Astrocyte (in vitro differentiated cells and primary cell): ENCODE measurements around the gene HK3. TPM values are rescaled to one million over a fixed set of nuclear protein-coding genes. Genes with fewer than 3 reads are reported as not detected.

Experiments
- DNase-seq: peaks from one replicate; pipeline ENCODE4 v3.0.0-alpha.2; 2010; ENCODE audit warnings: low read depth
- FAIRE-seq: peaks from 2 replicates; lab custom pipeline; 2011; peaks lifted over from hg19 to GRCh38; lab: Jason Lieb, UNC
- H2AFZ ChIP-seq: 2 replicates; pipeline ENCODE4 v1.6.0; 2012; ENCODE audit warnings: low read depth, low read length, inconsistent platforms
- H3K27ac ChIP-seq: 2 replicates; pipeline ENCODE4 v1.5.1; 2011; ENCODE audit warnings: low read depth, low read length, inconsistent platforms
- H3K27me3 ChIP-seq: 2 replicates; pipeline ENCODE4 v1.6.0; 2011; ENCODE audit warnings: low read length, inconsistent platforms; ENCODE audit not compliant: insufficient read depth
- H3K36me3 ChIP-seq: 2 replicates; pipeline ENCODE4 v1.5.1; 2011; ENCODE audit warnings: low read length, inconsistent platforms; ENCODE audit not compliant: insufficient read depth
- H3K4me1 ChIP-seq: 2 replicates; pipeline ENCODE4 v1.5.1; 2011; ENCODE audit warnings: low read length, inconsistent platforms; ENCODE audit not compliant: insufficient read depth
- H3K4me2 ChIP-seq: 2 replicates; pipeline ENCODE4 v1.6.0; 2012; ENCODE audit warnings: low read length, inconsistent platforms
- H3K4me3 ChIP-seq: 2 replicates; pipeline ENCODE4 v1.5.1; 2011; ENCODE audit warnings: low read depth, mild to moderate bottlenecking, low read length, inconsistent platforms; ENCODE audit not compliant: insufficient read depth
- H3K79me2 ChIP-seq: 2 replicates; pipeline ENCODE4 v1.6.0; 2012; ENCODE audit warnings: mild to moderate bottlenecking, low read length, inconsistent platforms; ENCODE audit not compliant: insufficient read depth
- H3K9ac ChIP-seq: 2 replicates; pipeline ENCODE4 v1.6.0; 2012; ENCODE audit warnings: mild to moderate bottlenecking, low read length, inconsistent platforms
- H3K9me3 ChIP-seq: 2 replicates; pipeline ENCODE4 v1.5.1; 2012; ENCODE audit warnings: low read depth, mild to moderate bottlenecking, low read length, inconsistent platforms; ENCODE audit not compliant: insufficient read depth
- H4K20me1 ChIP-seq: 2 replicates; pipeline ENCODE4 v1.6.0; 2012; ENCODE audit warnings: low read length, inconsistent platforms; ENCODE audit not compliant: insufficient read depth
- H3K27ac Mint-ChIP-seq: one replicate; pipeline ENCODE4 v1.8.0; 2021; ENCODE audit warnings: mild to moderate bottlenecking, mixed read lengths; ENCODE audit not compliant: unreplicated experiment
- H3K27me3 Mint-ChIP-seq: one replicate; pipeline ENCODE4 v1.8.0; 2021; ENCODE audit warnings: low read depth, mixed read lengths; ENCODE audit not compliant: unreplicated experiment
- H3K36me3 Mint-ChIP-seq: one replicate; pipeline ENCODE4 v1.8.0; 2021; ENCODE audit warnings: low read depth, mixed read lengths; ENCODE audit not compliant: unreplicated experiment
- H3K4me1 Mint-ChIP-seq: one replicate; pipeline ENCODE4 v1.8.0; 2021; ENCODE audit warnings: low read depth, mixed read lengths; ENCODE audit not compliant: unreplicated experiment
- H3K4me3 Mint-ChIP-seq: one replicate; pipeline ENCODE4 v1.8.0; 2021; ENCODE audit warnings: mild to moderate bottlenecking, moderate library complexity, mixed read lengths; ENCODE audit not compliant: unreplicated experiment
- H3K9me3 Mint-ChIP-seq: one replicate; pipeline ENCODE4 v1.8.0; 2021; ENCODE audit warnings: mild to moderate bottlenecking, mixed read lengths; ENCODE audit not compliant: unreplicated experiment
- EZH2 ChIP-seq: IDR thresholded peaks from 2 replicates; pipeline ENCODE4 v1.6.1; 2012; ENCODE audit warnings: mild to moderate bottlenecking, low read length, inconsistent platforms; ENCODE audit not compliant: insufficient read depth
- total RNA-seq: library from RNA; stranded (reverse); gene quantifications from 2 replicates; pipeline ENCODE4 v1.2.1, GENCODE V29; 2021
- TF ChIP-seq, protein P1 (sequence below): IDR thresholded peaks from 2 replicates; pipeline ENCODE4 v1.5.1; 2011; ENCODE audit warnings: low read depth, mild to moderate bottlenecking, inconsistent platforms, low read length, moderate library complexity; ENCODE audit not compliant: insufficient read depth

Gene HK3
- total RNA-seq, 1 donor from 2014 or later: not detected

DNA sequence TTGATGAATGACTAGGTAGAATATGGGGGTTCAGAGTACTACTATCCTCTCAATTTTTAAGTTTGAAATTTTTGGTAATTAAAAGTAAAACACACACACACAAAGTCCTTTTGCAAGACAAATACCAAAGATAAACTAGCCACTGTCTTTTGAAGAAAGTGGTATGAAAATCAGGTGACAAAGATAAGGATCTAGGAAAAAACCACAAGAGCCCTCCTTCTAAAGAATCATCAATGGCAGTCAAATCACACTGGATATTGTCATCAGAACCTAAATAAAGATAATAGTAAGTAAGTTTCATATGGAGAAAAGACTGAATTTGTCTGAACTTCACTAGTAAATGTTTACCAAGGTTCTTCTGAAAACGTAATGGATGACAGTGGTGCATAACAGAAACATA, 30.5 kb upstream of the HK3 start:
- Mint-ChIP-seq H3K9me3 (no peaks in the 10 kb centered on the region), H3K27me3 (no peaks in the 10 kb centered on the region), H3K4me3 (no peak overlapping the region), H3K36me3 (peaks cover 5% of the 10 kb centered on the region), H3K4me1 (no peaks in the 10 kb centered on the region), H3K27ac (no peak overlapping the region)
- Histone ChIP-seq H3K4me1 (no peaks in the 10 kb centered on the region), H3K79me2 (no peaks in the 10 kb centered on the region), H3K36me3 (peaks cover 2% of the 10 kb centered on the region), H3K9me3 (no peaks in the 10 kb centered on the region), H3K27me3 (no peaks in the 10 kb centered on the region), H3K4me2 (no peak overlapping the region), H3K27ac (no peak overlapping the region), H3K9ac (no peak overlapping the region), H3K4me3 (no peak overlapping the region), H2AFZ (no peak overlapping the region), H4K20me1 (peaks cover 10% of the 10 kb centered on the region)
- TF ChIP-seq, protein P1, sequence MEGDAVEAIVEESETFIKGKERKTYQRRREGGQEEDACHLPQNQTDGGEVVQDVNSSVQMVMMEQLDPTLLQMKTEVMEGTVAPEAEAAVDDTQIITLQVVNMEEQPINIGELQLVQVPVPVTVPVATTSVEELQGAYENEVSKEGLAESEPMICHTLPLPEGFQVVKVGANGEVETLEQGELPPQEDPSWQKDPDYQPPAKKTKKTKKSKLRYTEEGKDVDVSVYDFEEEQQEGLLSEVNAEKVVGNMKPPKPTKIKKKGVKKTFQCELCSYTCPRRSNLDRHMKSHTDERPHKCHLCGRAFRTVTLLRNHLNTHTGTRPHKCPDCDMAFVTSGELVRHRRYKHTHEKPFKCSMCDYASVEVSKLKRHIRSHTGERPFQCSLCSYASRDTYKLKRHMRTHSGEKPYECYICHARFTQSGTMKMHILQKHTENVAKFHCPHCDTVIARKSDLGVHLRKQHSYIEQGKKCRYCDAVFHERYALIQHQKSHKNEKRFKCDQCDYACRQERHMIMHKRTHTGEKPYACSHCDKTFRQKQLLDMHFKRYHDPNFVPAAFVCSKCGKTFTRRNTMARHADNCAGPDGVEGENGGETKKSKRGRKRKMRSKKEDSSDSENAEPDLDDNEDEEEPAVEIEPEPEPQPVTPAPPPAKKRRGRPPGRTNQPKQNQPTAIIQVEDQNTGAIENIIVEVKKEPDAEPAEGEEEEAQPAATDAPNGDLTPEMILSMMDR: no peak
- no peak for TF ChIP-seq EZH2
- FAIRE-seq (no peak), DNase-seq (no peak)

DNA sequence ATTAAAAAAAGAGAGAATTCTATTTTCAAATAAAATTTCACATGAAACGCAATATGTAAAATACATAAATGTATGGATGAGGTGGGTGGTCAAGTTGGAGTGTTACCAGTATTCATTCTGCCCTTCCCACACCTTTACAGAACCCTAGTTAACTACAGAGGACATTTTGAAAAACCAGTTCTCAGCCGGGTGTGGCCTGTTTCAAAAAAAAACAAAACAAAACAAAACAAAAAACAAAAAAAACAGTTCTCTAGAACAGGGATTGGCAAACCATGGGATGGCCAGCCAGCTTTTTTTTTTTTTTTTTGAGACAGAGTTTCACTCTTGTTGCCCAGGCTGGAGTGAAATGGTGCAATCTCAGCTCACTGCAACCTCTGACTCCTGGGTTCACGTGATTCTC, 28.4 kb upstream of the HK3 start:
- H3K4me1 Mint-ChIP-seq: no peaks in the 10 kb centered on the region
- peaks cover 13% of the 10 kb centered on the region for H4K20me1 ChIP-seq
- no peaks in the 10 kb centered on the region for H3K9me3 Mint-ChIP-seq
- DNase-seq (no peak), FAIRE-seq (no peak)
- H3K4me1 ChIP-seq: no peaks in the 10 kb centered on the region
- no peaks in the 10 kb centered on the region for H3K27me3 Mint-ChIP-seq
- no peaks in the 10 kb centered on the region for H3K27me3 ChIP-seq
- H3K79me2 ChIP-seq: no peaks in the 10 kb centered on the region
- no peaks in the 10 kb centered on the region for H3K9me3 ChIP-seq
- H2AFZ ChIP-seq: no peak overlapping the region
- H3K36me3 ChIP-seq: peaks cover 2% of the 10 kb centered on the region
- H3K27ac Mint-ChIP-seq: no peak overlapping the region
- H3K4me3 ChIP-seq: no peak overlapping the region
- no peak overlapping the region for H3K4me2 ChIP-seq
- peaks cover 6% of the 10 kb centered on the region for H3K36me3 Mint-ChIP-seq
- TF ChIP-seq, protein P1: no peak
- TF ChIP-seq EZH2: no peak
- H3K27ac ChIP-seq: no peak overlapping the region
- no peak overlapping the region for H3K4me3 Mint-ChIP-seq
- H3K9ac ChIP-seq: no peak overlapping the region

DNA sequence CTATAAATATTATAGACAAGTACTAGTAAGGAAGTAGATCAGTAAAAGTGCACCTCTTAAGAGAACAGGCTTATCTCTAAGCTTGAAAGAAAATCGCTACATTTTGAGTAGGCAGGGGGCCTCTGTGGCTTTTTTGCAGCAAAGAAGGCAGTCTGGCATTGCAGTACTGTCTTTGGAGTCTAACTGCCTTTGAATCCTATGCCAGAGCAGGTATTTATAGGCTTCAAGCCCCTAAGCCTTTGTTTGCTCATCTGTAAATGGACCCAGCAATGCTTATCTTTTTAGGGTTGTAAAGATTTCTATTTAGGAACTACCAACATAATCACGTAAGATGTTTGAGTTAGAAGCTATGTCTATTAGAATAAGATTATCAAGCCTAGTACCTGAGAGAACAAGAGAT, 23.7 kb upstream of the HK3 start:
- Histone ChIP-seq H3K4me1 (no peaks in the 10 kb centered on the region), H3K36me3 (no peaks in the 10 kb centered on the region), H3K27ac (no peak overlapping the region), H3K9me3 (no peaks in the 10 kb centered on the region), H3K27me3 (no peaks in the 10 kb centered on the region), H3K79me2 (no peaks in the 10 kb centered on the region), H4K20me1 (peaks cover 31% of the 10 kb centered on the region), H2AFZ (no peak overlapping the region), H3K4me2 (no peak overlapping the region), H3K9ac (no peak overlapping the region), H3K4me3 (no peak overlapping the region)
- Mint-ChIP-seq H3K27ac (no peak overlapping the region), H3K4me1 (peaks cover 7% of the 10 kb centered on the region), H3K36me3 (peaks cover 7% of the 10 kb centered on the region), H3K9me3 (no peaks in the 10 kb centered on the region), H3K4me3 (no peak overlapping the region), H3K27me3 (no peaks in the 10 kb centered on the region)
- TF ChIP-seq, protein P1: no peak
- TF ChIP-seq EZH2: no peak
- DNase-seq (no peak), FAIRE-seq (no peak)
